HCT116 (cell line): Measurements from ENCODE around the gene H3-3A. TPM values are rescaled to one million over a fixed set of nuclear protein-coding genes. Genes with fewer than 3 reads are reported as not detected.
A peak's percentile ranks its signal among the peaks of the same experiment; 100 is the strongest.

Experiments
- ATAC-seq: fragments of 200-7000 bp; cut with Tn5 transposase; 2 replicates; pipeline ENCODE4 v1.9.1; 2020; ENCODE audit warnings: mild to moderate bottlenecking, moderate library complexity
- Bru-seq: library from RNA; stranded (reverse); fragments of 400-500 nt; gene quantifications from one replicate; lab custom pipeline; 2021; lab: Mats Ljungman, UMichigan
- BruChase-seq, 2 experiments: library from RNA; stranded (reverse); fragments of 400-500 nt; gene quantifications; one replicate each; lab custom pipeline; 2021; lab: Mats Ljungman, UMichigan
- BruUV-seq: library from RNA; stranded (reverse); fragments of 400-500 nt; replicated peaks from 2 replicates; lab custom pipeline; 2021; lab: Mats Ljungman, UMichigan
- CTCF ChIA-PET: fragments of 300-600 bp; sonication (Branson Sonifier 250); formaldehyde crosslinking; loops from one replicate; lab custom pipeline; 2021; ENCODE audit warnings: antibody characterized with exemption; lab: Charles Lee
- POLR2A ChIA-PET: fragments of 300-600, 350-600 bp; sonication (Branson Sonifier 250); formaldehyde crosslinking; loops from one replicate; lab custom pipeline; 2021; ENCODE audit warnings: antibody characterized with exemption; lab: Charles Lee
- RAD21 ChIA-PET, 2 experiments: fragments of 300-600 bp; sonication (Branson Sonifier 250); formaldehyde crosslinking; loops; one replicate each; lab custom pipeline; 2023; ENCODE audit warnings: low total read pairs in 2 of 2; ENCODE audit not compliant: uncharacterized antibody in 2 of 2, unreplicated experiment in 2 of 2, low non-redundant PET in 1 of 2; lab: Charles Lee
- DNase-seq: peaks from one replicate; pipeline ENCODE4 v3.0.0-alpha.2; 2010; ENCODE audit warnings: low read depth, low spot score
- H2AFZ ChIP-seq: fragments of 200-600 bp; shearing (Covaris generic), sonication (generic); 2 replicates; pipeline ENCODE4 v1.6.1; 2017; ENCODE audit warnings: low read depth, mixed run types, mixed read lengths, antibody characterized with exemption, low read length; ENCODE audit not compliant: poor library complexity, severe bottlenecking
- H3K27ac ChIP-seq: 2 replicates; pipeline ENCODE4 v1.5.1; 2012; ENCODE audit warnings: low read depth, low read length
- H3K27me3 ChIP-seq: fragments of 200-600 bp; sonication (generic); 2 replicates; pipeline ENCODE4 v1.6.1; 2016; ENCODE audit warnings: mixed run types, low read length, mixed read lengths; ENCODE audit not compliant: insufficient read depth
- H3K36me3 ChIP-seq, 2 experiments: fragments of 200-500 bp in 1 of 2; fragments of 200-600 bp in 1 of 2; sonication (Bioruptor generic) in 1 of 2; sonication (generic) in 1 of 2; 2 replicates each; pipeline versions ENCODE4 v1.5.1 to v1.6.1; 2014 to 2016; ENCODE audit warnings: low read length in 2 of 2, inconsistent platforms in 1 of 2, mixed read lengths in 1 of 2, mixed run types in 1 of 2; ENCODE audit not compliant: insufficient read depth in 2 of 2, control insufficient read depth in 1 of 2
- H3K4me1 ChIP-seq, 2 experiments: fragments of 200-600 bp in 1 of 2; sonication (generic) in 1 of 2; 2 replicates each; pipeline versions ENCODE4 v1.5.1 to v1.6.1; 2012 to 2017; ENCODE audit warnings: low read length in 2 of 2, inconsistent platforms in 1 of 2, mild to moderate bottlenecking in 1 of 2, mixed read lengths in 1 of 2, mixed run types in 1 of 2, moderate library complexity in 1 of 2; ENCODE audit not compliant: insufficient read depth in 2 of 2, control insufficient read depth in 1 of 2
- H3K4me2 ChIP-seq: fragments of 200-600 bp; sonication (generic); 2 replicates; pipeline ENCODE4 v1.6.1; 2017; ENCODE audit warnings: mixed run types, low read length, mixed read lengths
- H3K4me3 ChIP-seq, 2 experiments: fragments of 200-600 bp in 1 of 2; sonication (generic) in 1 of 2; replicated peaks in 1 of 2; 2 replicates each; pipeline ENCODE4 v1.5.1; 2011 to 2016; ENCODE audit warnings: low read length in 2 of 2, control low read depth in 1 of 2, low read depth in 1 of 2, mild to moderate bottlenecking in 1 of 2, mixed read lengths in 1 of 2, mixed run types in 1 of 2
- H3K79me2 ChIP-seq: fragments of 200-600 bp; sonication (generic); 2 replicates; pipeline ENCODE4 v1.6.1; 2017; ENCODE audit warnings: mild to moderate bottlenecking, mixed run types, low read length, moderate library complexity, mixed read lengths; ENCODE audit not compliant: insufficient read depth
- H3K9ac ChIP-seq: fragments of 200-600 bp; sonication (generic); 2 replicates; pipeline ENCODE4 v1.6.1; 2016; ENCODE audit warnings: low read length, mixed read lengths
- H3K9me2 ChIP-seq: fragments of 200-600 bp; sonication (generic), shearing (Covaris generic); 2 replicates; pipeline ENCODE4 v1.6.1; 2017; ENCODE audit warnings: mixed run types, mild to moderate bottlenecking, moderate library complexity; ENCODE audit not compliant: insufficient read depth
- H3K9me3 ChIP-seq, 2 experiments: fragments of 200-500 bp in 1 of 2; fragments of 200-600 bp in 1 of 2; sonication (Bioruptor generic) in 1 of 2; sonication (generic) in 1 of 2; 2 replicates each; pipeline ENCODE4 v1.6.1; 2014 to 2017; ENCODE audit warnings: low read length in 2 of 2, mixed read lengths in 2 of 2, inconsistent platforms in 1 of 2, low read depth in 1 of 2, mild to moderate bottlenecking in 1 of 2, mixed run types in 1 of 2, moderate library complexity in 1 of 2; ENCODE audit not compliant: control insufficient read depth in 1 of 2, insufficient read depth in 1 of 2
- H4K20me1 ChIP-seq: fragments of 200-600 bp; sonication (generic), shearing (Covaris generic); 2 replicates; pipeline ENCODE4 v1.6.1; 2017; ENCODE audit warnings: mixed run types, mild to moderate bottlenecking, moderate library complexity; ENCODE audit not compliant: insufficient read depth
- ATF3 ChIP-seq: IDR thresholded peaks from 2 replicates; pipeline ENCODE4 v1.6.1; 2012
- EGR1 ChIP-seq: IDR thresholded peaks from 2 replicates; pipeline ENCODE4 v1.6.1; 2012; ENCODE audit warnings: low read depth
- ELF1 ChIP-seq: IDR thresholded peaks from 2 replicates; pipeline ENCODE4 v1.6.1; 2012; ENCODE audit warnings: low read depth, borderline replicate concordance
- JUND ChIP-seq: IDR thresholded peaks from 2 replicates; pipeline ENCODE4 v1.6.1; 2012
- MAX ChIP-seq: IDR thresholded peaks from 2 replicates; pipeline ENCODE4 v1.6.1; 2012
- POLR2A ChIP-seq: IDR thresholded peaks from 2 replicates; pipeline ENCODE4 v1.7.0; 2011; ENCODE audit warnings: borderline replicate concordance; ENCODE audit not compliant: insufficient read depth, insufficient read length; ENCODE audit errors: extremely low read depth
- POLR2AphosphoS5 ChIP-seq: IDR thresholded peaks from 2 replicates; pipeline ENCODE4 v1.6.1; 2011; ENCODE audit warnings: mild to moderate bottlenecking, low read depth, low read length, moderate library complexity
- SIN3A ChIP-seq: IDR thresholded peaks from 2 replicates; pipeline ENCODE4 v1.6.1; 2012; ENCODE audit warnings: low read depth
- SP1 ChIP-seq: IDR thresholded peaks from 2 replicates; pipeline ENCODE4 v1.6.1; 2012; ENCODE audit warnings: low read depth
- SRF ChIP-seq: IDR thresholded peaks from 2 replicates; pipeline ENCODE4 v1.6.1; 2012; ENCODE audit warnings: low read depth
- TCF7L2 ChIP-seq: IDR thresholded peaks from 2 replicates; pipeline ENCODE4 v1.7.0; 2011; ENCODE audit warnings: borderline replicate concordance, inconsistent platforms; ENCODE audit not compliant: insufficient read depth, insufficient read length; ENCODE audit errors: extremely low read depth
- YY1 ChIP-seq: IDR thresholded peaks from 2 replicates; pipeline ENCODE4 v1.6.1; 2011; ENCODE audit warnings: low read length, low read depth, moderate library complexity, mild to moderate bottlenecking; ENCODE audit not compliant: insufficient replicate concordance; ENCODE audit errors: extremely low read depth
- intact Hi-C: fragments of 100-400 bp; cut with micrococcal nuclease; formaldehyde crosslinking; loops from 2 replicates; pipeline ENCODE4 v1.10.0; 2022
- long read RNA-seq: library from polyadenylated mRNA; unstranded; transcript quantifications from one replicate; pipeline ENCODE4 v2.0.0, GENCODE V29; 2021; ENCODE audit not compliant: unreplicated experiment
- polyA plus RNA-seq: library from polyadenylated mRNA; unstranded; fragments of >200 nt; gene quantifications from 2 replicates; pipeline ENCODE4 v1.2.1, GENCODE V29; 2012; ENCODE audit warnings: missing spikeins
- total RNA-seq: library from RNA; stranded (reverse); gene quantifications from one replicate; pipeline ENCODE4 v1.2.1, GENCODE V29; 2021; ENCODE audit not compliant: unreplicated experiment

The H3-3A gene
- total RNA-seq, result 386 TPM
- 277 and 324 TPM in 2 replicates for polyA plus RNA-seq
- percentile 96 among the genes with signal in this experiment for Bru-seq, nascent RNA
- percentile 92 among the genes with signal in this experiment for BruChase-seq, experiment 1, labeled RNA remaining after a 6-hour chase
- percentile 85 among the genes with signal in this experiment for BruChase-seq, experiment 2, labeled RNA remaining after a 2-hour chase
- long read RNA-seq, transcript H3F3A-201 (3 exons, 1,308 nt), result minor isoform, 5 of 328 reads
- long read RNA-seq, transcript H3F3A-203 (4 exons, 1,088 nt), result major isoform, 263 of 328 reads
- long read RNA-seq, partial matches to known transcripts, result 16 of 328 reads
- long read RNA-seq, other reads (novel, unspliced or antisense), result 44 of 328 reads

GRCh38 chr1:226062558-226063223, at the start of gene H3-3A:
Gene H3-3A, plus strand, starts transcription at chr1:226062716. Its CDS starts 1,636 bp downstream, at chr1:226064352.
- Histone ChIP-seq H3K36me3 (peaks cover 17 to 23% of the 10 kb centered on the region in 2 experiments), H3K27me3 (no peaks in the 10 kb centered on the region), H3K4me1 (peaks cover 6 to 19% of the 10 kb centered on the region in 2 experiments; a peak in 3 of 4 replicates), H3K9me3 (no peaks in the 10 kb centered on the region), H2AFZ (peak within 1 kb of the TSS; percentile 12), H3K4me2 (peak within 1 kb of the TSS; percentile 94), H3K4me3 (peak within 1 kb of the TSS; percentile 80 to 88), H4K20me1 (peaks cover 26% of the 10 kb centered on the region; the same call in 1 of the 2 replicates), H3K9me2 (no peaks in the 10 kb centered on the region), H3K27ac (peak within 1 kb of the TSS; percentile 83), H3K9ac (peak within 1 kb of the TSS; percentile 94), H3K79me2 (peaks cover 51% of the 10 kb centered on the region)
- DNase-seq (peak; percentile 79), ATAC-seq (peak; percentile 79)
- ChIA-PET CTCF (interaction anchor here (0.6 to 1.4 kb wide), 6 partner anchors 9 to 76 kb away, joined by 3 to 7 read pairs (median 3); no protein-coding TSS in a partner anchor), POLR2A (interaction anchor here (0.8 to 2.2 kb wide), 18 partner anchors 8 to 408 kb away, joined by 3 to 18 read pairs (median 3); partner anchors contain the start of genes PYCR2 and SDE2), RAD21 (interaction anchor here (0.6 to 1.0 kb wide), 2 partner anchors 62 to 75 kb away, joined by 3 to 7 read pairs; no protein-coding TSS in a partner anchor)
- TF ChIP-seq SIN3A (peak; percentile 85), POLR2AphosphoS5 (peak; percentile 97), TCF7L2 (no peak), POLR2A (peak; percentile 58), EGR1 (peak; percentile 79), MAX (peak; percentile 11), SRF (no peak), ATF3 (no peak), ELF1 (no peak), SP1 (peak; percentile 63), YY1 (peak; percentile 88), JUND (no peak)
- intact Hi-C loops, result loop anchor here (1.0 to 10.0 kb wide), 2 partner anchors 63 to 588 kb away; partner anchors contain the start of gene SDE2
- BruUV-seq, result no TSS peak
